Measurements from ENCODE around the gene XPNPEP2.

The XPNPEP2 gene

DNA sequence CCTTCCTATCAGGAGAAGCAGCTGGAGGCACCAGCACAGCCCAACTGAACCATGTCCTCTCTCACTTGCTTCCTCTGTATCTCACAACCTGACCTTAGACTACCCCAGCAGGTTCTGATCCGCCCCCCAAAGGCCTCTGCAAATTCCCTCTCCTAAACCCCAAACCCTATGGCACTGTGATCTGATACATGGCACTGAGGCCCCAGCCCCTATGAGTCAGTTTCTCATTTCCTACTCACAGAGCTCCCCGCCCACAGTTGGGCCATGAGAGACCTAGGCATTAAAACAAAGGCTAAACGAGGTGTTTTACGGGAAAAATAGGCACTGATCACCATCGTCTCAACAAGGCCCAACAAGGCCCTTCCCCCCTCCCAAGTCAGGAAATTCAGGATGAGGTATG, 60.1 kb downstream of the XPNPEP2 start:
- no peak for DNase-seq (ENCODE audit: low read depth)

DNA sequence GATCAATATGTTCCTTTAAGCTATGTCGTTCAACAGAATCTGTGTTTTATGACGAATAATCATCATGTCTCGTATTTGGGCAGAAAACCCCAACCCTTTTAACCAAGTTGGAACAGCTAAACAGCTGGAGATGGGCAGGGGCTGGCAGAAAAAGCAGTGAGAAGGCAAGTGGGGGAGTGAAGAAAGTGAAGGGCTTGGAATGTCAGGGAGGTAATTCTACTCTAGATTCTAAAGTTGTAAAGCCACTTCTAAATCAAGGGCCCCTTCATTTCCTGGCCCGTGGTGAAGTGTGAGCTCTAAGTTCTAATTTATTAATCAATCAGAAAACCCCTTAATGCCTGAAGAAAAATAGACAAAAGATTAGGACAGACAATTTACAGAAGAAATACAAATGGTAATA, 61.4 kb downstream of the XPNPEP2 start:
- no peak for DNase-seq (ENCODE audit: low read depth)

DNA sequence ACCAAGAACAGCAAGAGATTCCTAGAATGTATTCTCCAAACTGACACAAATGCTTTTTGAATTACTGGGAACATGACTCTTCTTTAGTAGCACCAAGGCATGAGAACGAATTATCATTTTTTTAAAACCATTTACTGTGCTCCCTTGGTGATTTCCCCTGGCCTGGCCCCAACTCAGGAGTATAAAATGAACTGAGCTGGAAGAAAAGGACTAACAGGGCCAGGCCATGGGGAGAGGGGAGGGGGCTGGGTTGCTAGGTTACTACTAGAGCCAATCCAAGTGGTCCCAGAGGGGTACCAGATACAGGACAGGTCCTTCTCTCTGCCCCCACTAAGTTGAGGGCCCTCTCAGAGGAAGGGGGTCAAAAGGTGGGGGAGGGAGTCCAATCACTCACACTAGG, 64.1 kb downstream of the XPNPEP2 start:
- no peak for DNase-seq (ENCODE audit: low read depth)

DNA sequence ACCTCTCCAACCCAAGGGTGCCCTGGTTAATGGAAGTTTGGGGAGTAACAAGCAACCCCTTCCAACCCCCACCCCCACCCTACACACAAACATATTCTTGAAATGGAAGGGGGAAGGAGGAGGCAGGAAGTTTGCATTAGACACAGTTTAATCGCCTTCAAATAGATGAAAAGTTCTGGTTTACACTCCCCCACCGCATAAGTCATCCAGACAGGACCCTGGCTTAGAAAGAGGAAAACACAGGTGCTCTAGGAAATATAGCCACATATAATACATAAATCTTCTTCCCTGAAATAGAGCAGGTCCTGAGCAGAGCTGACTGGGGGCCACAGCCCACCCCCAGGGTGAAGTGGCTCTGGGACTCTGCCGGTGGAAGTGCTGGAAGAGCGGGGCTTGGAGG, 66.0 kb downstream of the XPNPEP2 start:
- DNase-seq (ENCODE audit: low read depth): no peak

DNA sequence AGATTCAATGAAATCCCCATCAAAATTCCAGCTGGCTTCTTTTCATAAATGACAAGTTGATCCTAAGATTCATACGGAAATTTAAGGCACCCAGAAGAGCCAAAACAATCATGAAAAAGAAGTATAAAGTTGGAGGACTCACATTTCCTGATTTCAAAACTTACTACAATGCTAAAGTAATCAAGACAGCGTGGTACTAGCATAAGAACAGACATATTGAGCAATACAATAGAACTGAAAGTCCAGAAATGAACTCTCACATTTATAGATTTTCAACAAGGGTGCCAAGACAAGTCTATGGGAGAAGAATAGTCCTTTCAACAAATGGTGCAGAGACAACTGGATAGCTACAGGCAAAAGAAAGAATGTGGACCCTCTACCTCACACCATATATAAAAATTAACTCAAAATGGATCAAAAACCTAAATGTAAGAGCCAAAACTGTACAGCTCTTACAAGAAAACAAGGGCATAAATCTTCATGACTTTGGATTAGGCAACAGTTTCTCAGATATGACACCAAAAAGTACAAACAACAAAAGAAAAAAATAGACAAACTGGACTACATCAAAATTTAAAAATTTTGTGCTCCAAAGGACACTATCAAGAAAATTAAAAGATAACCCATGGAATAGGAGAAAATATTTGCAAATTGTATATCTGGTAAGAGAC, 69.5 kb downstream of the XPNPEP2 start:
- DNase-seq (ENCODE audit: low read depth): peak; percentile 59

DNA sequence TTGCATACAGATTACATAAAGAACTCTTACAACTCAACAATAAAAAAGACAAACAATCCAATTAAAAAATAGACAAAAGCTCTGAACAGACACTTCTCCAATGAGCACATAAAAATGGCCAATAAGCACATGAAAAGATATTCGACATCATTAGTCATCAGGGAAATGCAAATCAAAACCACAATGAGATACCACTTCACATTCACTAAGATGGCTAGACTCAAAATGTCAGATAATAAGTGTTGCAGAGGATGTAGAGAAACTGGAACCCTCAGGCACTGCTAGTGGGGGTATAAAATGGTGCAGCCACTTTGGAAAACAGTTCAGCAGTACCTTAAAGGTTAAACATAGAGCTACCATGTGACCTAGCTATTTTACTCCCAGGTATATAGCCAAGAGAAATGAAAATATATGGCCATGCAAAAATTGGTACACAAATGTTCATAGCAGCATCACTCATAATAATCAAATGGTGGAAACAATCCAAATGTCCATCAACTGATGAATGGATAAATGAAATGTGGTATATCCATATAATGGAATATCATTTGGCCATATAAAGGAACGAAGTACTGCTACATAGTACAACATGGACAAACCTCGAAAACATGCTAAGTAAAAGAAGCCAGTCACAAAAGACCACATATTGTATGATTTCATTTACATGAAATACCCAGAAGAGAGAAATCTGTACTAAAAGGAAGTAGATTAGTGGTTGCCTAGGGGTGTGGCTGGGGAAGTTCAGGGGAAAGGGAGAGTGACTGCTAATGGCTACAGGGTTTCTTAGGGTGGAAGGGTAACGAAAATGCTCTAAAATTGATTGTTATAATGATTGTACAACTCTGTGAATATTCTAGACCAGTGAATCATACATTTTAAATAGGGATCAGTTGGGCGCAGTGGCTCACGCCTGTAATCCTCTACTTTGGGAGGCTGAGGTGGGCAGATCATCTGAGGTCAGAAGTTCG, 70.3 kb downstream of the XPNPEP2 start:
- peak; percentile 50 for DNase-seq (ENCODE audit: low read depth)

DNA sequence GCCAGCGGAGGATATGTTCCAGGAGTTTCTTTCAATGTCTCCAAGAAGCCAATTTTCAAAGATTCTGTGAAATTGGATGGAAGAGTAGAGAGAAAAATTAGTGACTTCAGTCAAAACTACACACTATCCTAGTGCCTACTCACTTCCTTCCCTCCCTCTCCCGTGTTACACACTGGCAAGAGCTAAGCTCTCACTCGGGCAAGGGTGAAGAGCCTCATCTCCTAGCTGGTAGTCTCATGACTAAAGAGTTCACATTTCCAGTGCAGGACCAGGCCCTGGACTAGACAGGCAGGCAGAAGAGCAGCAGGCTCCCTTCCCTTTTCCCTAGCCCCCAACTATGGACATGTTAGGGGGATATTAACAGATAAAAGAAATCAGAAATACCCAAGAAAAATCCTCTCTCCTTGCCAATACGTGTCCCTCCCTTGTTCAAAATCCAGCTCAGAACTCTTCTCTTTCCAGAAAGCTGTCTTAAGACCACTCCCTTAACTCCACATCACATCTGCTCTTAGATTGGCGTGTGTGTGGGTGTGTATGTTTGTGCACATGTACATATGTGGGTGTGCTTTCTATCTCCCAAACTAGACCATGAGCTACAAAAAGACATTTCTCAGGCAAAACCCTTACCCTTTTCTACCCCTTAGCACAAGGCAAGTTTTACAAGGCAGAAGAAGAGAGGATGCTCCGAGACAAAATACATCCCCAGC, 75.0 kb downstream of the XPNPEP2 start:
- DNase-seq (ENCODE audit: low read depth): no peak

DNA sequence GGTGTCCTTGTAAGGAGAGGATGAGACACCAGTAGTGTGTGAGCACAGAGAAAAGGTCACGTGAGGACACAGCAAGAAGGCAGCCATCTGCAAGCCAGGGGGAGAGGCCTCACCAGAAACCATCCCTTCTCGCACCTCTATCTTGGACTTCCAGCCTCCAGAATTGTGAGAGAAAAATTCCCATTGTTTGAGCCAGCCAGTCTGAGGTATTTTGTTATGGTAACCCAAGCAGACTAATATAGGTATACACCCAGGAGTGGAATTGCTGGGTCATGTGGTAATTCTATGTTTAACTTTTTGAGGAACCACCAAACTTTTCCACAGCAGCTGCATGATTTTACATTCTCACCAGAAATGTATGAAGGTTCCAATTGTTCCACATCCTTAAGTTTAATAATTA, 79.3 kb downstream of the XPNPEP2 start:
- DNase-seq (ENCODE audit: low read depth): no peak

Measured in iris pigment epithelial cell (primary cell).